ENCODE results near the gene ATRNL1.

Gene ATRNL1

DNA sequence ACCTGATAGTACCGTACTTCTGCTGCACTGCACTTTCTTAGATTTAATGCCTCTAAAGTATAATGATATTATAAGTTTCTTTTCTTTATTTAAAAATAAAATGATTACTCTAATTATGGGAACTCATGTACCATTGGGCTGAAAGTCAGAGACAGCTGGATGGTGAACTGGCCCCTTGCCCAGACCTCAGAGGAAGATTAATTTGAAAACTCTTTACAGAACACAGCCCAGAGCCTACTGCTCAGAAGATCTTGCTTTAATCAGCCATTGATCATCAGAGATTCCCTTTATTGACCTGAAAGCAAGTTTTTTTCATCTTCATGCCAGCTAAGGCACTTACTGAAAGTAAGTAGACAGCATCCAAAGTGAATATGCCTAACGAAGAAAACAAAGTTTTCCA is 838.1 kb downstream of the ATRNL1 start:
- Histone ChIP-seq H3K4me3 (ENCODE audit: low read depth in 1 of 2, low read length in 1 of 2) (no peak overlapping the region), H3K27ac (no peak overlapping the region), H3K27me3 (no peaks in the 10 kb centered on the region), H3K36me3 (no peaks in the 10 kb centered on the region), H3K4me1 (ENCODE audit: control insufficient read depth in 1 of 2, insufficient read depth in 1 of 2, low read depth in 1 of 2, low read length in 1 of 2) (no peaks in the 10 kb centered on the region), H3K9me3 (no peaks in the 10 kb centered on the region)
- no peak for TF ChIP-seq CTCF (IDR thresholded peaks at IDR 0.05)

GRCh38 chr10:115932099-115932498 is 838.9 kb downstream of the ATRNL1 start:
- Histone ChIP-seq H3K27me3 (no peaks in the 10 kb centered on the region), H3K27ac (no peak overlapping the region), H3K36me3 (no peaks in the 10 kb centered on the region), H3K4me1 (ENCODE audit: control insufficient read depth in 1 of 2, insufficient read depth in 1 of 2, low read depth in 1 of 2, low read length in 1 of 2) (no peaks in the 10 kb centered on the region), H3K9me3 (no peaks in the 10 kb centered on the region), H3K4me3 (ENCODE audit: low read depth in 1 of 2, low read length in 1 of 2) (no peak overlapping the region)
- no peak for TF ChIP-seq CTCF (IDR thresholded peaks at IDR 0.05)

GRCh38 chr10:115933098-115933497 is 839.9 kb downstream of the ATRNL1 start:
- H3K4me3 ChIP-seq (ENCODE audit: low read depth in 1 of 2, low read length in 1 of 2), result no peak overlapping the region
- no peak for TF ChIP-seq CTCF (IDR thresholded peaks at IDR 0.05)
- H3K27ac ChIP-seq, result no peak overlapping the region
- no peaks in the 10 kb centered on the region for H3K36me3 ChIP-seq
- no peaks in the 10 kb centered on the region for H3K27me3 ChIP-seq
- no peaks in the 10 kb centered on the region for H3K9me3 ChIP-seq
- no peaks in the 10 kb centered on the region for H3K4me1 ChIP-seq (ENCODE audit: control insufficient read depth in 1 of 2, insufficient read depth in 1 of 2, low read depth in 1 of 2, low read length in 1 of 2)

GRCh38 chr10:115935731-115936130 is 842.6 kb downstream of the ATRNL1 start:
- TF ChIP-seq CTCF (IDR thresholded peaks at IDR 0.05), result no peak
- Histone ChIP-seq H3K27me3 (no peaks in the 10 kb centered on the region), H3K27ac (no peak overlapping the region), H3K36me3 (no peaks in the 10 kb centered on the region), H3K4me1 (ENCODE audit: control insufficient read depth in 1 of 2, insufficient read depth in 1 of 2, low read depth in 1 of 2, low read length in 1 of 2) (no peaks in the 10 kb centered on the region), H3K4me3 (ENCODE audit: low read depth in 1 of 2, low read length in 1 of 2) (no peak overlapping the region), H3K9me3 (no peaks in the 10 kb centered on the region)

DNA sequence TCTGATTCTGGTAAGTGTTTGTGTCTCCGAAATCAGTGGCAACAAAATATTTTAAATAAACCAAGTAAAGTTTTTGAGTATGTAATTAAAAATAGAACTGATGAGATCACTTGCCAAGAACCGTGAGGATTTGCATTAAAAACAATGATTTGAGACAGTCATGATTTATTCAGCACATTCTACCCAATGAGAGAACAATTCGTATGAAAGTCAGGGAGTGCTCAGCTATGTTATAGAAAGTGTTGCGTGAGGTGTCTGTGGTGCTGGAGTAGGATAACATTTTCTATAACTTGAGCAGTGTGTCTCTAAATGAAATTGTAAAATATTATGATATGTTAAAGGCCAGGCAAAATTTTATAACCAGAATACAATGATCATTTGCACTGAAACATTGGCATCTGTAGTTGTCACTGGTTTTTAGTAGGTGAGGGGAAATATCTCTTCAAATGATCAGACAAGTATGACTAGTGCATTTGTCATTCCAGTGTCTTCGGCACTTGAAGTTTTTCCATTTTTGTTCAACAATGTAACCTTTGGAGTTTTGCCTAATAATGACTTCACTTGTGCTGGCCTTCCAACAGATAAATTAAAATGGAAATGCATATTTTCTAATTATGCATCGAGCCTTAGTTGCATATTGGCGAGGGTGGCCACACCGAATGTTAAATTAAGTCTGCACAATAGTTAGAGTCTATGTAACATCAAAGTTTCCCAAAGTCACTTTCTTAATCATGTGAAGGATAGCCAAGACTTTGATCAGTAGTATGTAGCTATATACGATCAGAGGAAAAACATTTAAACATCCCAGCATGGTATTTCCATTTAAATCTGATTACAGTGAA is 844.0 kb downstream of the ATRNL1 start:
- Histone ChIP-seq H3K9me3 (no peaks in the 10 kb centered on the region), H3K27ac (no peak overlapping the region), H3K4me3 (ENCODE audit: low read depth in 1 of 2, low read length in 1 of 2) (no peak overlapping the region), H3K36me3 (no peaks in the 10 kb centered on the region), H3K4me1 (ENCODE audit: control insufficient read depth in 1 of 2, insufficient read depth in 1 of 2, low read depth in 1 of 2, low read length in 1 of 2) (no peaks in the 10 kb centered on the region), H3K27me3 (no peaks in the 10 kb centered on the region)
- no peak for TF ChIP-seq CTCF (IDR thresholded peaks at IDR 0.05)
